HG02970 (cell line): Measurements from ENCODE around the gene NUFIP2.
"Not testable (repeated sequence)": the region's sequence is repeated elsewhere in the genome, so short reads cannot be mapped to it uniquely, and the experiment has no call there.

Experiments used
- ATAC-seq: cut with Tn5 transposase; IDR thresholded peaks from one replicate; pipeline ENCODE4 v1.9.1; 2021; ENCODE audit warnings: mild to moderate bottlenecking, moderate library complexity, moderate number of reproducible peaks; ENCODE audit not compliant: unreplicated experiment, low FRiP score

NUFIP2 gene

DNA sequence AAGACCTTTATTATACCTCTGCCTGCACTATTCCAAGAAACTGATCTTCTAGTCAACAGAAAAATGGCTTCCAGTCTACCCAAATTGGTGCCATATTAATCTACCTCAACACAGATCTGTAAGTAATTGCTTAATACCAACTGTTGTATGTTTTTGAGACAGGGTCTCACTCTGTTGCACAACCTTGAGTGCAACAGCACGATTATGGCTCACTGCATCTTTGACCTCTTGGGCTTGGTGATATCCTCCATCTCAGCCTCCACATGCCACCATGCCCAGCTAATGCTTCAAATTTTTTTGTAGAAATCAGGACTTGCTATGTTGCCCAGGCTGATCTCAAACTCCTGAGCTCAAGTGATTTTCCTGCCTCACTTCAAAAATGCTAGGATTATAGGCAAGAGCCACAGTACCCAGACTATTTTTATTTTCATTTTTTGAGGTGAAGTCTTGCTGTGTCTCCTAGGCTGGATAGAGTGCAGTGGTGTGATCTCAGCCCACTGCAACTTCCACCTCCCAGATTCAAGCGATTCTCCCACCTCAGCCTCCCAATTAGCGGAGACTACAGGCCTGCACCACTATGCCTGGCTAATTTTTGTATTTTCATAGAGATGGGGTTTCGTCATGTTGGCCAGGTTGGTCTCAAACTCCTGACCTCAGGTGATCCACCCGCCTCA lies 14.4 kb downstream of the NUFIP2 start:
- ATAC-seq: no peak

DNA sequence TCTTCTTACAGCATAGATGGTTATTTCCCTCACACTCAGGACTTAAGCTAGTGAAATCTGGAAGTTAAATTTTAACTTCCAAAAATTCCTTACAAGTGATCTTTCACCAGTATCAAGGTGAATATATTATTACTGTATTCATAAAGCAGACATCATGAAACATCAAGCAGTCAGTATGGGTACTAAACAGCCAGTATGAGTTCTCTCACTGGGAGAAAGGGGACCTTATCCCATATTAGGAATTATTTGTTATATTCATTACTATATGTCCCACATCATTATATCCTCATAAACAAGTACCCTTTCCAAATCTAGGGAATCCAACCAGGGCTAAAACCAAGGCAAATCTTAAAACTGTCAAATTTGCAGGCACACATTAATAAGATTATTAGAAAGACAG lies 15.3 kb downstream of the NUFIP2 start:
- ATAC-seq: no peak

DNA sequence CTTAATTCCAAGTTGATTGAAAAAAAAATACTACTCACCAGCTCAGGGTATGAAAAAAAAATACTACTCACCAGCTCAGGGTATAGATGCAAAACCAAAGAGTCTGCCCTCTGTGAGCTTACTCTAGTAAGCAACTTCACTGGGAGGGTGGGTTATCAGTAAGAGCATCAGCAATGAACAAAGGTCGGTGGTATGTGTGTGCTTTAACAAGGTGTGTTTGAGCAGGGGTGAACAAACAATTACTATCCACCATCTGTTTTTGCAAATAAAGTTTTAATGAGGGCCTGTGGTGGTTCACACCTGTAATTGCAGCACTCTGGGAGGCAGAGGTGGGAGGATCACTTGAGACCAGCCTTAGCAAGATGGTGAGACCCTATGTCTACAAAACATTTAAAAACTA lies 20.0 kb downstream of the NUFIP2 start:
- ATAC-seq: no peak

DNA sequence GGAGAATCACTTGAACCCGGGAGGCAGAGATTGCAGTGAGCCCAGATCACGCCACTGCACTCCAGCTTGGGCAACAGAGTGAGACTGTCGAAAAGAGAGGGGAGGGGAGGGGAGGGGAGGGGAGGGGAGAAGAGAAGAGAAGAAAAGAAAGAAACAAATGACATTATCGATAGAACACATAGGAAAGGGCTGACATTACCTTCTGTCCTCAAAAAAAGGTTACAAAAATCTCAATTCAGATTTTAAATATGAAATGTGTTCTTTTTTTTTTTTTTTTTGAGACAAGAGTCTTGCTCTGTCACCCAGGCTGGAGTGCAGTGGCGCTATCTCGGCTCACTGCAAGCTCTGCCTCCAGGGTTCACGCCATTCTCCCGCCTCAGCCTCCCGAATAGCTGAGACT lies 22.0 kb downstream of the NUFIP2 start:
- ATAC-seq: not testable (repeated sequence)

DNA sequence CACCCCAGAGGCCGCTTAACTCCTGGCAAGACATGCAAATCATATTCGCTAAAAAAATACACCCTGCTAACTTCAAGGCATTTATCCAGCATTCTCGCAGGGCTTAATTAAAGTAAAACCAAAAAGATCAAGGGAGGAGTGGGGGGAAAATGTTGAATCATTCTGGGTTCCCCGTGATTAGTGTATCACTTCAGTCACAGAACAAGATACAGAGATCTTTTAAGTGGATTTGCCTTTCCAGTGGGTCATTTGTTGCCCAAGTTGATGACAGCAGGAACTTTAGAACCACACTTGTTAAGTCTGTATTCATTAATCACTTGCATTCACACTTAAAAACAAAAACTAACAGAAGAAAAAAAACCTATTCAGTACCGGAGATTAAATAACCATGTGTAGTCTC lies 30.0 kb downstream of the NUFIP2 start:
- no peak for ATAC-seq

DNA sequence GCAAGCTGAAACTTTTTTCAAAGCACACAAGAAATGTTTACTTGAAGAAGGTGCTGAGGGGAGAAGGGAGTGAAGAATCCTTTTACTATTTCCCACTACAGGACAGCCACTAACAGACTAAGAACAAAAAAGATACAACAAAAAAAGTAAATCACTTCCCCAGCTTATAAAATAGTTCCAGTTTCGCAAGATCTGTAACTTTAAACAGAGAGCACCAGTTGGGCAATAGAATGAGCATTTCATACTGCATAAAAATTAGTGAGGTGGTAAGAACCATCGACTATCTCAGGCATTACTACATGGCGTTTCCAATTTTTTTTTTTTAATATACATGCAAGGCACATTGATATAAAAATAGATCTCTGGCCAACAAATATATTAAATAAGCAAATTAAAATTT lies 36.2 kb downstream of the NUFIP2 start:
- ATAC-seq: no peak

DNA sequence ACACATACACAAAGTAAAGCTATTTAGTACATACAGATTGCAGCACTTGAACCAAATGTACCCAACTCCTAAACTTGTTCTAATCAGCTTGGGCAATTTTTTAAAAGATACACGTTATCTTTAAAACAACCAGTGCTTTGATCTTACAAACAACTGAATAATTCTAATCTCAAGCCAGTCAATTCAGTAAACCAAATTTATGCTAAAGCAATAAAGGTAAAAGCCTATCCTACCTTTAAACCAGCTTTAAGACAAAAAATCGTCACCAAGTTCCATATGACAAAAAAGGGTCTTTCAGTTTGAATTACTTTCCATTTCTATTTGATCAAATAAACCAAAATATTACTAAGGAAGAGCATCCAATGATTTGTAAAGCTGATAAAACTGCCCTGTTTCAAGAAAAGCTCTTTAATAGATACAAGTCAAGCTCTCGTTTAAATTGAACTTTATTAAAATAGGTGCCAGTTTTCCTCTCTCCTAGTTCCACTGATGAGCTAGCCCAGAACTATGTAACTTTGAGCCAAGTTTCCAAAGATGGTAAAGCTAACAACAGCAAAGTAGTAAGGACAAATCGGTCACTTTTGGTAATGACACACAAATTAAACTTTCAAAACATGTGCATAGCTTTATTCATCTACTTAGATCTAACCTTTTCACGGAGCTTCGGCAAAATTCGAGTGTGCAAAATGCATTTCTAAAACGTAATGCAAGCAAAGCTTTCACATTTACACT lies 37.0 kb downstream of the NUFIP2 start:
- ATAC-seq: no peak

DNA sequence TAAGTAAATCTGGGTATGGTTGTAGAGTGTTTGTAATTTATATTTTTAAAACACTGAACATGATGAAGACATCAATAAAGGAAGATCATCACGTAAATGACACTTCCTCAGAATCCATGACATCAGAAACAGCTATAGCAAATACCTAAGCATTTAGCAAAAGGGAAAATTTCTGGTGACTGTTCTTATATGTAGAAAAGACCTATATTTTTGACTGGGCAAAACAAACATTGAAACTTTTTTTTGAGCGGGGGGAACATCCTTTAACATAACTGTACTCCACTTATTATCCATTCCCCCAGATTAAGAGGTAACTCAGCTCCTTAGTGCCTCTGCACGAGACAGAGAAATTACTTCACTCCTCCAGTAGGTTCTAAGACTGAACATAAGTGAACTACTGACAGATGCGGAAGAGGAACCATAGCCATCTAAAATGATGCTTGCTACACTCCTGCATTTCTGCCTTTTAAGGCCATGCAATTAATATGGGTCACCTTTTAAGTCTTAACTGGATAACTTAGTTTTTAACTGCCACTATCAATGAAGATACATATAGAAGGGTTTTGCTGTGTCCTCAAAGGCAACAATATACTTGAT lies 37.9 kb downstream of the NUFIP2 start:
- ATAC-seq: no peak

DNA sequence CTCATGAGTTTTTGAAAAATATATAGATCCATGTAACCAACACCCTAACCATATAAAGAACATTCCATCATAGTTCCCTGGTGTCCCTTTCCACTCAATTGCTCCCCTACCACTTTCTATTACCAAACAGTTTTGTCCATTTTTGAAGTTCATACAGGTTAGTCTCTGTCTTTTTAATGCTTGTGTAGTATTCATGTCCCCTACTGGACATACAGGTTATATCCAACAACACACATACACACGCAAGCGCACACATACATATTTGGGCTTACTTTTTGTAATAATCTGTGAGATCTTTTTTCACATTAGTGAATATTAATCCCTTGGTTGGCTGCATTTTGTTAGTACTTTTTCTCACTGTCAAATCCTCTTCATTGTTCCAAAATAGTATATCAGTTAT lies 40.9 kb downstream of the NUFIP2 start:
- ATAC-seq: no peak

DNA sequence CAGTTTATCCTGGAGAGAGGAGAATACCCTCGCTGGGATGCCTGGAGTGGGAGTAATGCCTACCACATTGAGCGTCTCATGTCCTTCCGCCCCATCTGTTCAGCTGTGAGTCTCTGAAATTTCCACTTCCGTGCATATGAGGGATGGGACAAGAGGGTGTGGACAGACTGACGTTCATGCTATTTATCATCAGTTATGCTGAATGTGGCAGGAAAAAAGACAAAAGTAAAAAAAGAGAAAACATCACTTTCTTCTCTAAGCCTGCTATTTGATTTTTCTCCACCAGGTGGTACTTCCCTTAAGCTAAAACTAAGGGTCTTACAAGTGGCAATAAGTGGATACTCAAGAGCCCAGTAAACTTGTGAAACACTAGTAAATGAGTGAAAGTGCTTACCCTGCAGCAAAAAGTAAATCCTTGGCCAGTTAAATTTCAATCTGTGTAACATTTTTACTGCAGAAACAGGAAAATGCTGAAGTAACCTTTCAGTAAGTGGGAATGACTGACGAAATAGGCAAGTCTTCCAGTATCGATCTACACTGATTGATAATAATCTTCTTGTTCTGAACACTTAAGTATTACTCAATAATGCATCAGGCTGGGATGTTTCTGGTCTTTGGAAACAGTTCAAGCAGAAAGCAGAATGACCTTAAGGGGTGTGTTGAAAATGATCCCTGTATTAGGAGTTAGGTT lies 41.7 kb downstream of the NUFIP2 start:
- no peak for ATAC-seq

DNA sequence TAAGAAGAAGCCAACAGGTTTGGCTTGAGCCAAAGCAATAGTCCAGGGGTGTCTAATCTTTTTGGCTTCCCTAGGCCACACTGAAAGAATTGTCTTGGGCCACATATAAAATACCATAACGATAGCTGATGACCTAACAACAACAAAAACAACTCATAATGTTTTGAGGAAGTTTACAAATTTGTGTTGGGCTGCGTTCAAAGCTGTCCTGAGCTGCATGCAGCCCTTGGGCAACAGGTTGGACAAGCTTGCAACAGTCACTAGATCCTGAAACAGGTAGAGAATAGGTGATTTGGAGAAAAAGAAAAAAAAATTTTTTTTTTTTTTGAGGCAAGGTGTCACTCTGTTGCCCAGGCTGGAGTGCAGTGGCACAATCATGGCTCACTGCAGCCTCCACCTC lies 42.8 kb downstream of the NUFIP2 start:
- ATAC-seq: no peak

DNA sequence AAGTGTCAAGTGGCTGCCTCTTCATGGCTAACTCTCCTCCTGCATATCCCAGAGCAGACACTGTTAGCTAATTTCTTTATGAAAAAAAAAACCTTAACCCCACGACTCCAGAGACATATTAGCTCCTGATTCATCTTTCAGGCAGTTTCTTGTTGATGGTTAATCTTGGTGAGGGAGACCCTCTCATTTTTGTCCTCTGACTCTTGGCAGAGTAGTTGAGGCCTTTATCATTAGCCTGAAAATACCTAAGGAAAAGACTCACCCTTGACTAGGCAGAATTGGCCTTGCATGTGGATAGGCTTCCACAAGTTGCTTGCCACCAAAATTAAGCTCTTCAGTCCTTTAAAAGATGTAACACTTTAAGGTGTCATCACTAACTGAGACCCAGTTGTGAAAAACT lies 43.3 kb downstream of the NUFIP2 start:
- no peak for ATAC-seq

DNA sequence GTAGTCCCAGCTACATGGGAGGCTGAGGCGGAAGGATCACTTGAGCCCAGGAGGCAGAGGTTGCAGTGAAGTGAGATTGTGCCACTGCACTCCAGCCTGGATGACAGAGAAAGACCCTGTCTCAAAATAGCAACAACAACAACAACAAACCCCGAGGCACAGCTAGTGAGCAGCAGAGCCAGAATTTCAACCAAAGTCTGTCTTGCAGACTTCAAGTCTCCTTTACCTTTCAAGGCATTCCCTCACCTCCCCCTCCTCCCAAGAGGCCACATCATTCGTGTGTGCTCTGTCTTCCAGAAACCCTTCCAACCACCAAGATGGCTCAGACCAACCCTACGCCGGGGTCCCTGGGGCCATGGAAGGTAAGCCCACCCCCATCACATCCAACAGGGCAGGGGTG lies 45.1 kb downstream of the NUFIP2 start:
- ATAC-seq: no peak

DNA sequence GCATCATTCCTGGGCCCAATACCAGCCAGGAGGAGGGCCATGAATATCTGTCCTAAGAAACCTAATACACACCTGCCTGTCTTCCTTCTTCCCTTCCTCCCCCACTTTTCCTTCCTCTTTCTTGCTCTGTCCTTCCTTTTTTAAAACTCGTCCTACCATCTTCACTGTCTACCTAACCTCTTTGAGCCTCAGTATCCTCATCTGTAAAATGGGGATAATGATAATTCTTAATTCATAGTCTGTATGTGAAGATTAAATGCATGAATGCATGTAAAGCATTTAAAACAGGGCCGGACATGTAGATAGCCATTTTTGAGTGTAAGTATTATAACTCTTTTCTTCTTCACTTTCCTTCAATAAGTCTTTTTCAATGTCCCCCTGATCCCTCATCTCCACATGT lies 46.7 kb downstream of the NUFIP2 start:
- ATAC-seq: no peak

DNA sequence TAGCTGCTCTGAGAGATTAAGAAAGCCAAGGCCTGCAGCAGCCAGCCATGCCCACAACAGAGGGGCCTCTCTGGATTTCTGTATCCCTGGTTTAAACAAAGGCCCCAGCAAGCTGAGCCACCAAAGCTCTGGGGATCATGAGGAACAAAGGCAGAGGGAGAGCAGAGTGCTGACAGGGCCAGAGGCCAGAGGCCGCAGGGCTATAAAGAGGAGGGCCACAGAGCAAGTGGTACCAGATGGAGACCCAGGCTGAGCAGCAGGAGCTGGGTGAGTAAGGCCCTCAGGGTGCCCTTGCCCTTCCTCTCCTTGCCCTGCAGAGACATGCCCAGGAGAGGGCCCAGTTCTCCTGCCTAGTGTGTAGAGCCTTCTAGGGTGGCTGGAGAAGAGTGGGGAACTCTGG lies 47.3 kb downstream of the NUFIP2 start, which contains the start of gene CRYBA1:
TSS of gene CRYBA1 (plus strand) at position 232 of the 400 bp plus-strand sequence. CDS start at position 237, 5 bp downstream.
- ATAC-seq: no peak

DNA sequence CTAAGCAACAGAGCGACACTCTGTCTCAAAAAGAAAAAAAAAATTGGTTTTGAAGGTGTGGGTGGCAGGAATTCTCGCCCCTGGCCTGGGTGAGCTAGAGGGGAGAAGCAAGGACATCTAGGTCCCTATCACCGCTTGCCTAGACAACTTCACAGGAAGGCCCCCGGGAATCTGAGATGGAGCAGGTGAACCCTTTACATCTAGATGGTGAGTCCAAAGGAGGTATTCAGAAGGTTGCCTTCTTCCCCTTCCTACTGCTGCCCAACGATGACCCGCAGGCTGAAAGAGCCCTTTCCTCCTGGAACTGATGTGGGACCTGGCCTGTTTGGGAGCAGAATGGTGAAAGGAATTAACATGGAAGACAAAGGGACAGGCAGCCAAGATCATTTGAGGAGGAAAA lies 48.5 kb downstream of the NUFIP2 start:
- ATAC-seq: no peak

DNA sequence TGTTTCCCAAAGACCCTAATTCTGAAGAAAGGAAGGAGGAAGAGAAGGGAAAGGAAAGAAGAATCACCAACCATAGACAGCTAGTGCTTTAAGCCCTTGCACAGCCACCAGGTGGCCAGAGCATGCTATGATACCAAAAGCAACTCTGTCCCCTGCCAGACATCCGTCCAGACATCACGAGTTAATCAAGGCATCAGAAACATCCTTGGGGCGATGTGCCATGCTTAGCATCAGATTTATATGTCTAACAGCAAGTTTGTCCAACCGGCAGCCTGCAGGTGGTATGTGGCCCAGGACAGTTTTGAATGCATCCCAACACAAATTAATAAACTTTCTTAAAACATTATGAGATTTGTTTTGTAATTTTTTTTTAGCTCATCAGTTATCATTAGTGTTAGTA lies 50.2 kb downstream of the NUFIP2 start:
- no peak for ATAC-seq

DNA sequence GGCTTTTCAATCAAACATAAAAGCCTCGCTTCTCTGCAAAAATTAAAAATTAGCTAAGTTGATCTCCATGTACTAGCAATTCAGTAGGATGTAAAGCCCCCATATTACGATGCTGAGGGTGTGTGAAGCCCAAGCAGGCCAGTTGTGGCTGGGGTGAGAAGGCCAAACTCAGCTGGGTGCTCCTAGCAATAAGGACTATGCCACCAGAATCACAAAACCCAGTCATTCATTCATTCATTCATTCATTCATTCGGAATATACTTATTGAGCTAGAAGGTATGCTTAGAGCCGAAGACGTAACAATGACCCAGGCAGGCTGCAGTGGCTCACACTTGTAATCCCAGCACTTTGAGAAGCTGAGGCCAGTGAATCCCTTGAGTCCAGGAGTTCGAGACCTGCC lies 51.2 kb downstream of the NUFIP2 start:
- no peak for ATAC-seq

DNA sequence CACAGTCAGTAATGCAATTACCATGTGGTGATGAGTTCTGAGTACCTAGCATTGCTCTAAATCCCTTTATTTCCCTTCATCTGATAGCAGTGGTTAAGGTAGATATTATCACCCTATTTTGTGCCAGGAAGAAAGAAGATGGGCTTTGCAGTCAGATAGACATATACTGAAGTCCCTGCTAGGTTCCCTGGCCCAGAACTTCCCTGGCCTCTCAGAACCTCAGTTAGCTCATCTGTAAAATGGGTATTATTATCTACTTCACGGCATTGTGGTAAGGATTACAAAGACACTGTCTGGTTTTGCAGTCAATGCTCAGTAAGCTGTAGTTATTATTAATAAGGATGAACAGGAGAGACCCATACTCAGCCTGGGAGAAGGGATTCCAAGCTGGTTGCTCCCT lies 51.9 kb downstream of the NUFIP2 start:
- ATAC-seq: no peak

DNA sequence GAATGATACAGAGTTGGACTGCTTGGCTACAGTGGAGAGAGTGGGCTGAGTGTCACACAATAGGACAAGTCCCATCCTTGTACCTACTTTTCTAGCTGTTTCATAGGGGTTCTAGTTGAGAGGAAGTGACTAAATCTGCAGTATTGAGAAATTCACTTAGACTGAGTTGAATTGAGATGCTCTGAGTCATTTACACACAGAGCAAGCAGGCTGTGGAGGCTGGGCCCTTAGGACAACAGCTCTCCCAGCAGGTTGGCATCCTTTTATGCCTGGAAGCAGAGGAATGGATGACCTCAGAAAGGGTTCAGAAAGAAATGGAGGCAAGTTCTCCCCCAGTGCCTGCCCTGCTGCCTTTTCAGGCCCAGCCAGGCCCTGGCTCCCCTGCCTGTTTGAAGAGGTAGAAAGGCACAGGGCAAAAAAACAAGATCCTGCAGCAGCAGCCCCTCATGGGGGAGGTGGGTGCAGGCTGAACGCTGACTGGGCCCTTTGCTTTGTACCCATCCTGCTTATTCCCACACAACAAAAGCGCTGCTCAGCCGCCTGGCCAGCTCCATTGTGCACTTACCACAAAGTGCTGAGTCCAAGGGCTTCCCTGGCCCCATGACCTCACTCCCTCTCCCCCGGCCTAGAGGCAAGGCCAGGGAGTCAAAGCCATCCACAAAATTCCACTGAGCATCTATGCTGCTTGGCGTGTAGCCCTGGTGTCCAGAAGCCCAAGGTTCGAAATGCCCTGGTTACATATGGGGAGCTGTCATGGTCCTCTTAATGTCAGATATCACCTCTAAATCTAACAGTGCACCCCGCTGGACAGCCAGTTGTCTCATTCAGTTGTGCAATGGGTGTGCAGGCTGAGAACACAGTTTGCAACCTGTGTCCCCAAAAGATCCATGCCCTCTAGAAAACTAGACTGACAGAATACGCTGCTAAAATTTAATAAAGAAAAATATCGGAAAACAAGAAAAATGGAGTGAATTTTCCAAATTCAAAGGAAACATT lies 52.7 kb downstream of the NUFIP2 start:
- no peak for ATAC-seq
